Right hindlimb (tissue), 1 donor: Measurements from ENCODE around the gene PANK4.

ENCODE experiments used
- DNase-seq: peaks from one replicate; pipeline ENCODE4 v3.0.0-alpha.2; 2018

The PANK4 gene

DNA sequence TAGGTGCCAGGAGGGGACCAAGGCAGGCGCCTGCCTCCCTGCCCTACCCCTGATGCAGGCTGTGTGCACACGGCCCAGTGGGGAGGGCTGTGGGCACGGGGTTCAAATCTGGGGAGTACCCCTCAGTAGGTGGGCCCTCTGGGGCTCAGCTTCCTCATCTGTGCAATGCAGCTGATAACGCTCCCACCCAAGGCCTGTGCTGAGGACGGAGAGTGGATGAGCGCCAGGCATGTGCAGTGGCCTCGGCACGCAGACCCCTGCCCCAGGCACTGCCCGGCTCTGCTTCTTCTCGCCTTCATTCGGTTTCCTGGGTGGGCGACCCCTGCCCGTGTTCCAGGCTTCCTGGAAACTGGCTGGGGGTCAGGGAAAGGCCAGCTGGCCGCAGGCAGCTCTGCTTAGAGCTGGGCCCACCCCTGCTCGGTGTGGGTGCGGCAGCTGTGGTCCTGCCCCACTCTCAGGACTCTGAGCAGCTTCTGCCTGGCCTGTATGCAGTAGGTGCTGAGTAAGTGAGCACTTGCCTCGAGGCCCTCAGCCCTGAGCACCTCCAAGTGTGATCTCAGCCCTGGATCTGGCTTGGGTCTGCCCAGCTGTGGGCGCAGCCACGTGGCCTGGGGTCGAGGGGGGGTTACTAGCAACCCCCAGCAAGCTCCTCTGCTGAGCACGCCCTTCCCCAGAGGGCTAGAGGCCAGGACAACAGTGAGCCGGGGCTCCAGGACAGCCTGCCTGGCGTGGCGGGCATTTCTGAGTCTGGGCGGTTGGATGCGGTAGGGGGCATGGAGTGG, 17.9 kb upstream of the PANK4 start:
- peak; percentile 54 for DNase-seq

DNA sequence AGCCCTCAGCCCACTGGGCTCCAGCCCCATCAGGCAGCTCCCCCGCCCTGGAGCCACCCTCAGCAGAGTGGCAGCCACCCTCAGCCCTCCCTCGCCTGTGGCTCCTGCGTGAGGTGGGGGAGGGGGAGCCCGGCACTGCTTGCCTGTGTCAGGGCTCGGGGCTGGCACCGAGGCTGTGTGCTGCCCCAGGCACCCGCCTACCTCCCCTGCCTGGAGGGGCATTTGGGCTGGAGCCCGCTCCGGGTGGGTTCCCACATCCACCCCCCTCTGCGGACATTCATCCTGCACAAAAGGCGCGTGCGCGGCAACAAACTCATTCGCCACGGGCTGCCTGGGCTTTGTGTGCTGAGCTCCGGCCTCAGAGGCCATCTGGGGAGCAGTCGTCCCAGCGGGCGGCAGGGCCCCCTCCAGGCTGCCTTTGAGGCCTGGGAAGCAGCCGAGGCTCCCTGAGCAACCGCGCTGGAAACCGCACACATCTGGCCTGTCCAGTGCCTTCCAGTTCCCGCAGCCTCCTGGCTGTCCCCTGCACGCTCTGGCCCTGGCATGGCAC, 17.2 kb upstream of the PANK4 start:
- DNase-seq, result no peak

- no peak for DNase-seq
Measured at GRCh38 chr1:2542246-2542915, 16.0 kb upstream of the PANK4 start.

DNA sequence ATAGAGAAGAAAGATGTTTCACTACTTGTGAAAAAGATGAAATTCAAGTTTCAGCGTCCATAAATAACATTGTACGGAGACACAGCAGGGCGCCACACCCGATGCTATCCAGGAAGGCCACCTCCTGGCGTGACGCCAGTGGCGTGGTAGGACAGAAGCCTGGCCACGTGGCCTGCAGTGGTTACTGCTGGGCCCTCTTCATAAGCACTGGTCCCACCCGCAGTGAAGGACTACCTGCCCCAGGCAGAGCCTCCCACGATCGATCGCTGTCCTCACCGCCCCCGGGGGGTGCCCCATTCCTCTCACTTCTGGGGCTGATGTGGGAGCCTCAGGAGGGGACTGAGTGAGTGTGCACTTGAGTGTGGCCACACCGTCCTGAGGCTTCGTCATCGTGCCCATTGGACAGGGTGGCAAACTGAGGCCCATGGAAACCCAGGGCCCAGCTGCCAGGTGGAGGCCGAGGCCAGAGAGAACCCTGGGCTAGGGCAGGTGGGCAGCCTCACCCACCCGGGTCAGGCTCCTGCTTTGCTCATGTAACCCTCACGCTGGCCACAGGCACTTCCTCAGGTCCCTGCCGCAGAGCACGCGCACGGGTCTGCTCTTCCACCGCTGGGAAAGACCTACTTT, 15.3 kb upstream of the PANK4 start:
- no peak for DNase-seq

DNA sequence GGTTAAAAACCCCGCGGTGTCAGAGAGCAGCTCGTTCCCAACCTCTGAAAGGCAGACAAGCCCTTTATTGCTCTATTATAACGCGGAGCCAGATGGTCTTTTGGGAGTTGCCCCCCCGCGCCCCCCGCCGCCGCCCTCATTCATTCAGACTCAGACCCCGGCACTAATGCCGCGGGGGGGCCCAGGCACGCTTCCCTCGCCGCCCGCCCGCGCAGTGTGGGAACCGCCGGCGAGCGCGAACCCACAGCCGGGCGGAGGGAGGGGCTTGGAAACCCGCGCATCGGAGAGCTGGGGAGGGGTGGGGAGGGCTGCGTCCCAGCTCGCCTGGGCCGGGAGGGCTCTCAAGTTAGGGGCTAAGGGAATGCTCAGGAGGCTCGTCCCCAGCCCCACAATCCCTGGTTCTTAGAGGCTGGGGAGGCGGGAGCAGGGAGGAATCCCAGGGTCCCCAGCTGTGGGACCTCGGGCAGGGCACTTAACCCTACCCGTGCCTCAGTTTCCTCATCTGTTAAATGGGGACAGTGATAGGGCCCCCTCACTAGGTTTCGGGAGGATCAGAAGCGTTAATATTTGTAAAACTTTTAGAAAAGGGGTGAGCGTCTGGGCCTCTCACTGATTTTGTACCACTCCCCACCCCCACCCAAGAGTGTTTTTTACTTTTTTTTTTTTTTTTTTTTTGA, 14.6 kb upstream of the PANK4 start:
- DNase-seq, result peak; percentile 58

DNA sequence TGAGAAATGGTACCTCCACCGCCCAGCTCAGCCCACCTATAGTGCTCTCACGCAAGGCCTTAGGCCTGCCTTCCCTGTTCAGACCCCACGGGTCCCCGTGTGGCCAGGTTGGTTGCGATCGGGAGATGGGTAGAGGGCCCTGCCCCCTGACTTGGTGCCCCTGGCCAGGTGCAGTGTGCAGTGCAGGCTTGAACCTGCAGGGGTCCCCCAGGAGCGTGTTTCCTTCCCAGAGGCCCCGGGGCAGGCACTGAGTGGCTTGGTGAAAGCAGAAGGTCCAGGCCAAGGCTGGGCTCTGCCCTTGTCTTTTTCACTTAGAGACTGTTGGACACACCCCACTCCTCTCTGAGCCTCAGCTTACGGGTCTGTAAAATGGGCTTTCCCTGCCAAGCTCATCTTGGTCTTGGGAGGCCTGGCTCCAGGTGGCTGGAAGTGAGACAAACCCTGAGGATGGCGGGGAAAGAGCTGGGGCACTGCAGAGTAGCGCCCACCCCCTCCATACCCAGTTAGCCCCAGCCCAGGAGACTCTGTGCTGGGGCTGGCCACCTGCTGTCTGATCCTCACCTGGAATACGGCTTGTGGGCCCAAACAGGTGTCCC, 13.0 kb upstream of the PANK4 start:
- no peak for DNase-seq

GRCh38 chr1:2538872-2539271, 12.5 kb upstream of the PANK4 start:
- DNase-seq, result no peak

DNA sequence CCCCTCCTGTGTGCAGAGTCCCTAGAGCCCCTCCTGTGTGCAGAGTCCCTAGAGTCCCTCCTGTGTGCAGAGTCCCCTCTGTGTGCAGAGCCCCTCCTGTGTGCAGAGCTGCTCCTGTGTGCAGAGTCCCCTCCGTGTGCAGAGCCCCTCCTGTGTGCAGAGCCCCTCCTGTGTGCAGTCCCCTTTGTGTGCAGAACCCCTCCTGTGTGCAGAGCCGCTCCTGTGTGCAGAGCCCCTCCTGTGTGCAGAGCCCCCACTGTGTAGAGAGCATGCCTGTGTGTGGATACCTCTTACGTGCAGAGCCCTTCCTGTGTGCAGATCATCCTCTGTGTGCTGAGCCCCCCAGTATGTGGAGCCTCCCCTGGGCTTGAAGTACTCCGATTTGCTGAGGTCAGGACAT, 12.0 kb upstream of the PANK4 start:
- no peak for DNase-seq

DNA sequence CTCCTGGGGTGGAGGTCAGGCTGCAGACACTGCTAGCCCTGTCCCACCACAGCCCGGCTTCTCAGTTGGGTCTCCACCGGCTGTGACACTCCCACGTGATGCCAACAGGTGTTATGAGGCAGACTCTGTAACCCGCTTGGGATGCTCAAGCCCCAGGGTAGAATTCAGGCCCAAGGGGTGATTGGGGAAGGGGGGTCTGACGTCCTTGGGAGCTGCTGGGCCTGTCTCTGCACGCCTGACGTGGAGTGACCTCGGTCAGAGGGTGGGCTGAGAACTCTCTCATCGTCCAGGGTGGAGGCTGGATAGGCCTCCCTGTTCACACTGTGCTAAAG, 11.4 kb upstream of the PANK4 start:
- no peak for DNase-seq

GRCh38 chr1:2535981-2536380, 9.6 kb upstream of the PANK4 start:
- no peak for DNase-seq

DNA sequence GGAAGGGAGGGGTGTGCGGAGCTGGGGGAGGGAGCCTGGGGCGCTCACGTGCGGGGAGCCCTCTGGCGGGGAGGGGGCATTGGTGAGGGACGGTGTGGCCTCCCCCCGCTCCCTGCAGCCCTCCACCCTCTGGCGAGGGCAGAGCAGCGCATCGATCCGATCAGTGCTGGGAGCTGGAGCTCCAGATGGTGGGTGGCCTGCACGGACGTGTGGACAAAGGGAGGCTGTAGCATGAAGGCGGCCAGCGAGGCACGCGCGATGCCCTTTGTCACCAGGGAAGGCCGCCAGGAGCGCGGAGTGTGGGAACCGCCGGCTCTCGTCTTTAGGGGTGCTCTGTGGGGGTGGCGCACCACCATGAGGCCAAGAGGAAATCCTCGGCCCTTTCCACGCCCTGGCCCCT, 9.1 kb upstream of the PANK4 start:
- no peak for DNase-seq

GRCh38 chr1:2534687-2535441, 8.5 kb upstream of the PANK4 start:
- DNase-seq, result no peak

- DNase-seq, result no peak
Measured at GRCh38 chr1:2534315-2534686, 7.9 kb upstream of the PANK4 start.

DNA sequence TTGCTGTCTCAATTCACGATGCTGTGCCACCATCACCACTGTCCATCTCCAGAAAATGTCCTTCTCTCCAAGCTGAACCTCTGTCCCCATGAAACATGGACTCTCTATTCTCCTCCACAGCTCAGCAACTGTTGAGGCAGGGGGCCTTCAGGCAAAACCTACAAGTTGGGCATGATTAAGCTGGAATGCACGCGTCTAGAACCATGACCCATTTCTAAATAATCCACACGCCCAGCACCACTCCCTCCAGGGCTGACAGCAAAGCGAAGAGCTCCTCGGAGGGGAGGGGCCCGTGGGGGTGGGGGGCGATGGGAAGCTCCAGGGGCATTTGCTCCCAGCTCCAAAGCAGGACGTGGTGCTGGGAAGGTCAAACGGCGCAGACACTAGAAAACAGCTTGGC, 7.0 kb upstream of the PANK4 start:
- DNase-seq, result no peak

DNA sequence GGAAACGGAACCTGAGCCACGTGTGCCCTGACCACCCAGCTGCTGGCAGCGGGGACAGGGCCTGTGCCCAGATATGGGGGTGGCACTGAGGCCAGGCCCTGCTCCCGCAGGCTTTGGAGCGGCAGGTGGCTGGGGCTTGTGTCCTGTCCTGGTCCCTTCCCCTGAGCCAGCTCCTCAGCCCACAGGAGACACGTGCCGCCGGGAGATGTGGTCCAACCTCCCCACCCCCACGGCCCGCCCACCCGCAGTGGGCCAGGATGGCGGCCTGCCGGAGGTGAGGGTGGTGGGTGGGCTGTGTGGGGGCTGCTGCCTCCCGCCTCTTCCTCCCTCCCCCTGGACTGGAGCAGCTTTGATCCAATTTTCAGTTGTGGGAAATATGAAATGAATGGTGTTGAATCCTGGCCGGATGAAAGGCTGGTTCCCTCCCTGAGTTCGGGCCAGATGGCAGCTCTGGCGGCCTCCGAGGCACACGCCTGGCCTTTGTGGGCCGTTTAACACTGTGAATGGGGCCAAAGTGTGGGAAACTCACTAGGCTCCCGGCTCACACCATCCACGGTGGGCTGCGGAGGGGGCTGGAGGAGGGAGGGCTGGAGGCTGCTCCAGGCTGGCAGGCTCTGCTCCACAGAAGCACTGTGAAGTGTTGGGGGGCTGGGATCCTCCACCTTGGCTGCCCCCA, 6.2 kb upstream of the PANK4 start:
- no peak for DNase-seq

DNA sequence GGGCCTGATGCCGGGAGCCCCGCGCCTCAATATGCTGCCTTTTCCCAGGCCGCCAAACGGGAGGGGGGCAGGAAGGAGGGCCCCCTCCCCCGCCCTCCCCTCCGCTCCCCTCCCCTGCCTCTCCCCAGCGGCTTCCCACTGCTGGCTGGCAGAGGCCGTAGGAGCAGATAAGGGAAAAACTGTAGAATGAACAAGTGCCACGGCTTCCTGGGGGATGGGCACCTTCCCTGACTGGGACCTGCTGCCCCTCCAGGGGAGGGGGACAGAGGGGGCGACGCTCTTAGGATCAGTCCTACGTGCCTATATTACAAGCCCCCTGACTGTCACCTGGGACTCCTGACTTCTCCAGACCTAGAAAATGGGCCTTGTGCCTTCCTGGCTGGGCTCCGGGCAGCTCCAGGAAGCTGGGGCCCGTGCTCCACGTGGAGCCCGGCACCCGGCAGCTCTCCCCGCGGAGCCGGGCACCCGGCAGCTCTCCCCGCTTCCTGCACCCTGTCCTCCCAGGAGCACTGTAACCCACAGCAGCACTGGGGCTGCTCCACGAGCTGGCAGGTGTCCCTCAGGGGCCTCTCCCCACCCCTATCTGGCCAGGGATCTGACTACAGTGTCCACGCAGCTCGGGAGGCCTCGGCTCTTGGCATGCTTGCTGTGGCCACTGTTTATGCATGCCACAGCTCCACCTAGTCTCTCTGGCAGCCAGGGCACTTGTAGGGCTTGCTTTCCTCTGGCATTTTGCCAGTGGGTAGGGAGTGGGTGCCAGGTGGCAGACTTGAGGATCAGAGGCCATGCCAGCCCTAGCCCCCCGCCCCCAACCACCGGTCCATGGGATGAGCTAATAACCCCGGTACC, 4.3 kb upstream of the PANK4 start:
- DNase-seq, result no peak

DNA sequence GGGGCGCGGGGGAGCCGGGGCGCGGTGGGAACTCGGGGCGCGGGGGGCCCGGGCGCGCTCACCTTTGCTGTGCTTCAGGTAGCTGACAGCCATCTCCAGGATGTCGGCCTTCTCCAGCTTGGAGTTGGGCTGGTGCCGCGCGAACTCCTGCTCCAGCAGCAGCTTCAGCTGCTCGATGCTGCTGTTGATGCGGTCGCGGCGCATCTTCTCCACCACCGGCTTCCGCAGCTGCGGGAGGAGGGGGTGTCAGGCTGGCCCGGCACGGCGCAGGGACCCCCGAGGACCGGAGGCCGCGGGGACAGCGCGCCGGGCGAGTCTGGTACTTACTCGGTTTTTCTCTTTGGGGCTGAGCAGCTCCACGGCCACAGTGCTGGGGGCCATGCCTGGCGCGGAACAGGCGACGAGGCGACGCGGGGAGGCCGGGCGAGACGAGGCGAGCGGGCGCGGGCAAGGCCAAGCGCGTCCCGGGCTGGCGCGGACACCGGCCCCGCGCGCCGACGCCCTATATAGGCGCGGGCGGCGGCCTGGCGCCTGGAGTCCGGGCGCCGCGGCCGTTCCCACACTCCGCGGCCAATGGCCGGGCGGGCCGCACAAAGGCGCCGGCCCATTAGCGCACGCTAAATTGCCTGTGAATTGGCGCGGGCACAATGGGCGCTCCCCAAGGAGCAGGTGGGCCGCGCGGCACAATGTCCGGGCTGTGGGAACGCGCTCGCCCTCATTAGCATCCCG, 3.6 kb upstream of the PANK4 start, which contains the start of gene HES5:
TSS of gene HES5 (minus strand) at position 480 of the 729 bp plus-strand sequence. CDS start at position 381, 99 bp downstream.
- no peak for DNase-seq

DNA sequence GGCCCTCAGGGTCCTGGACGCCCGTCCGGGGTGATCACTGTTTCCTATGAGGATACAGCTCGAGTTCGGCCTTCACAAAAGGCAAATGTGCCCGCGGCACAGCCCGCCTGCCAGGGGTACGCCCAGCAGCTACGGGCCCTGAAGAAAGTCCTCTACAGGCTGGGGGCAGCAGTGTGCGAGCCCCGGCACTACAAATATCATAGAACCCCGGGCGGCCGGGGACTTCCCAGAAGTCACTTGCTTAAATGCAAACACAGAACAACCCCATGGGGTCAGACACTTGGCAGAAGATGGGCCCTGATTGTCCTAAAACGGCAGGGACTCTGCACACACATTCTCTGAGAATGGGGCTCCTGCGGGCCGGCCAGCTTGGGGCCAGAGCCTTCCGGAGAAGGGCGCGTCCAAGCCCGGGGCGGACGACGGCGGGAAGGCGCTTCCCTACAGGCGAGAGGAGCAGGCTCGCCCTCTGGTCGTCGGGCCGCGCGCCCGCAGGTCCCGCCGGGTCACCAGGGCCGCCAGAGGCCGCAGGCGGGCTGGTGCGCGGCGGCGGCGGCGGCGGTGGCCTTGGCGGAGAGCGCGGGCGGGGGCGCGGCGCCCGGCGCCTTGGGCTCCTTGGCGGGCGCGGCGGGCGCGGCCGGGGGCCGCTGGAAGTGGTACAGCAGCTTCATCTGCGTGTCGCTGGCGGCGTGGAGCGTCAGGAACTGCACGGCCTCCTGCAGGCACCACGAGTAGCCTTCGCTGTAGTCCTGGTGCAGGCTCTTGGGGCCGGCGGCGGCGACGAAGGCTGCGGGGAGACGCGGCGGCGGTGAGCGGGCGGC, 2.8 kb upstream of the PANK4 start:
- DNase-seq, result no peak

- DNase-seq, result no peak
Measured at GRCh38 chr1:2528611-2528965, 2.2 kb upstream of the PANK4 start.
